GM12878 (cell line): ENCODE data around the gene CCDC102B. TPM values are rescaled to one million over a fixed set of nuclear protein-coding genes. Genes with fewer than 3 reads are reported as not detected.

ENCODE experiments used
- ATAC-seq: fragments of 200-7000 bp; cut with Tn5 transposase; 3 replicates; pipeline ENCODE4 v1.9.1; 2020; ENCODE audit warnings: mild to moderate bottlenecking, moderate library complexity
- BruUV-seq: library from RNA; stranded (reverse); fragments of 400-500 nt; replicated peaks from 2 replicates; lab custom pipeline; 2021; lab: Mats Ljungman, UMichigan
- CTCF ChIA-PET: fragments of 300-600 bp; sonication (Branson Sonifier 250); formaldehyde crosslinking; extraction: SDS; loops from one replicate; lab custom pipeline; 2021; ENCODE audit warnings: inconsistent platforms; lab: Yijun Ruan, JAX
- POLR2A ChIA-PET: fragments of 350-600 bp; formaldehyde crosslinking; extraction: SDS; loops from one replicate; lab custom pipeline; 2021; ENCODE audit warnings: inconsistent platforms; lab: Charles Lee
- RAD21 ChIA-PET: fragments of 300-600 bp; sonication (Branson Sonifier 250); formaldehyde crosslinking; loops from one replicate; lab custom pipeline; 2023; ENCODE audit warnings: antibody characterized with exemption; ENCODE audit not compliant: unreplicated experiment; lab: Charles Lee
- SMC1A ChIA-PET: fragments of 300-600 bp; sonication (Branson Sonifier 250); formaldehyde crosslinking; loops from one replicate; lab custom pipeline; 2023; ENCODE audit not compliant: unreplicated experiment, uncharacterized antibody; lab: Charles Lee
- DNase-seq: peaks from one replicate; pipeline ENCODE4 v3.0.0-alpha.2; 2011; ENCODE audit warnings: low read depth, low spot score
- FAIRE-seq: peaks from 3 replicates; lab custom pipeline; 2011; peaks lifted over from hg19 to GRCh38; lab: Jason Lieb, UNC
- H2AFZ ChIP-seq: 2 replicates; pipeline ENCODE4 v1.6.0; 2011; ENCODE audit warnings: low read depth, low read length, control low read depth; ENCODE audit not compliant: control insufficient read depth
- H3K27ac ChIP-seq: 2 replicates; pipeline ENCODE4 v1.5.1; 2011; ENCODE audit warnings: control low read depth; ENCODE audit not compliant: control insufficient read depth, insufficient read depth
- H3K27me3 ChIP-seq, 2 experiments: replicated peaks in 1 of 2; 2 replicates each; pipeline versions ENCODE4 v1.6.0 to v1.6.1; 2011; ENCODE audit warnings: low read length in 1 of 2; ENCODE audit not compliant: control insufficient read depth in 2 of 2, insufficient read depth in 2 of 2
- H3K36me3 ChIP-seq, 2 experiments: 2 replicates each; pipeline ENCODE4 v1.5.1; 2011; ENCODE audit warnings: low read length in 1 of 2; ENCODE audit not compliant: control insufficient read depth in 2 of 2, insufficient read depth in 2 of 2
- H3K4me1 ChIP-seq: 2 replicates; pipeline ENCODE4 v1.6.1; 2011; ENCODE audit warnings: mild to moderate bottlenecking, low read length, moderate library complexity, mixed read lengths; ENCODE audit not compliant: control insufficient read depth, insufficient read depth
- H3K4me2 ChIP-seq: 2 replicates; pipeline ENCODE4 v1.6.0; 2011; ENCODE audit warnings: control low read depth; ENCODE audit not compliant: control insufficient read depth, insufficient read depth
- H3K4me3 ChIP-seq: fragments of 200-600 bp; sonication (generic); 2 replicates; pipeline ENCODE4 v1.5.1; 2016
- H3K79me2 ChIP-seq: 2 replicates; pipeline ENCODE4 v1.6.0; 2011; ENCODE audit warnings: low read length; ENCODE audit not compliant: control insufficient read depth, insufficient read depth
- H3K9ac ChIP-seq: 2 replicates; pipeline ENCODE4 v1.8.0; 2011; ENCODE audit warnings: low read length, control low read depth, mixed read lengths; ENCODE audit not compliant: control insufficient read depth, insufficient read depth
- H3K9me3 ChIP-seq: replicated peaks from 3 replicates; pipeline ENCODE4 v1.5.1; 2011; ENCODE audit warnings: mild to moderate bottlenecking, low read length; ENCODE audit not compliant: control insufficient read depth, insufficient read depth
- H4K20me1 ChIP-seq: 2 replicates; pipeline ENCODE4 v1.6.0; 2011; ENCODE audit not compliant: control insufficient read depth, insufficient read depth
- BMI1 ChIP-seq: fragments of 450-650 bp; IDR thresholded peaks from 2 replicates; pipeline ENCODE4 v1.6.1; 2016; ENCODE audit warnings: mild to moderate bottlenecking, moderate library complexity, borderline replicate concordance
- CBX3 ChIP-seq: fragments of 200-600 bp; sonication (generic); IDR thresholded peaks from 2 replicates; pipeline ENCODE4 v1.6.1; 2016; ENCODE audit warnings: low read depth, borderline replicate concordance
- EZH2 ChIP-seq: IDR thresholded peaks from 2 replicates; pipeline ENCODE4 v1.6.1; 2012; ENCODE audit warnings: low read depth, mild to moderate bottlenecking, control low read depth, inconsistent platforms, low read length, borderline replicate concordance; ENCODE audit not compliant: control insufficient read depth
- HDAC6 ChIP-seq: fragments of 200-600 bp; sonication (generic); IDR thresholded peaks from one replicate; pipeline ENCODE4 v1.8.0; 2017; ENCODE audit warnings: antibody characterized with exemption; ENCODE audit not compliant: unreplicated experiment
- NR2C2 ChIP-seq: IDR thresholded peaks from 2 replicates; pipeline ENCODE4 v1.6.1; 2011; ENCODE audit warnings: borderline replicate concordance, low read depth; ENCODE audit not compliant: control insufficient read depth, insufficient read length
- RAD51 ChIP-seq: fragments of 450-650 bp; IDR thresholded peaks from 2 replicates; pipeline ENCODE4 v1.6.1; 2016; ENCODE audit warnings: moderate library complexity, mild to moderate bottlenecking, inconsistent platforms
- SMAD5 ChIP-seq: IDR thresholded peaks from 2 replicates; pipeline ENCODE4 v1.6.1; 2016; ENCODE audit warnings: antibody characterized with exemption, low read depth
- WGBS: methylation state at CpG from one replicate; pipeline ENCODE4 v1.1.6; 2016; ENCODE audit warnings: low lambda C conversion rate; ENCODE audit not compliant: insufficient replicate concordance, insufficient coverage; ENCODE audit errors: missing lambda C conversion rate; 5-methylcytosine and 5-hydroxymethylcytosine counted together
- in situ Hi-C: fragments of 300-500 bp; cut with MboI; formaldehyde crosslinking; loops from 9 replicates; pipeline ENCODE4 v1.14.3; 2018; ENCODE audit warnings: mixed read lengths
- intact Hi-C: fragments of 100-400 bp; cut with micrococcal nuclease; formaldehyde crosslinking; loops from one replicate; pipeline ENCODE4 v1.14.2; 2022; ENCODE audit not compliant: unreplicated experiment
- polyA plus RNA-seq, 11 experiments: library from polyadenylated mRNA; depleted of rRNA in 4 of 11; unstranded in 6 of 11; stranded (reverse) in 5 of 11; fragments of >200 nt; fragmentation: Nextera tagmentation in 4 of 11; fragmentation: Illumina TruSeq in 1 of 11; extraction: Ambion mirVana in 4 of 11; extraction: Trizol in 1 of 11; gene quantifications; 1 replicate in 1 of 11; 2 replicates in 10 of 11; pipeline versions ENCODE4 v1.2.1 to v1.2.3, GENCODE V29; 2011 to 2016; ENCODE audit warnings: inconsistent platforms in 2 of 11, missing spikeins in 2 of 11, low read depth in 1 of 11
- total RNA-seq, 4 experiments: library from RNA; depleted of rRNA in 3 of 4; stranded (reverse); fragments of >200 nt in 3 of 4; fragmentation: Illumina TruSeq in 1 of 4; extraction: Trizol in 1 of 4; gene quantifications; 2 replicates each; pipeline versions ENCODE4 v1.2.1 to v1.2.3, GENCODE V29; 2013 to 2021
- TF ChIP-seq, protein P1 (sequence below): IDR thresholded peaks from 2 replicates; pipeline ENCODE4 v1.6.1; 2011; ENCODE audit warnings: borderline replicate concordance, low read depth, mild to moderate bottlenecking, moderate library complexity, low read length; ENCODE audit not compliant: insufficient read depth, poor library complexity, severe bottlenecking

CCDC102B gene
- total and polyA plus RNA-seq, 10 of the 15 experiments (the other 5 are each of a cell fraction or from before 2014, with no cell fraction given): 2.7 to 4.7 (median 3.3) TPM

- Histone ChIP-seq H4K20me1 (no peaks in the 10 kb centered on the region), H3K27ac (no peak overlapping the region), H3K4me1 (no peaks in the 10 kb centered on the region), H3K9ac (no peak overlapping the region), H3K9me3 (no peaks in the 10 kb centered on the region), H3K27me3 (no peaks in the 10 kb centered on the region), H2AFZ (no peak overlapping the region), H3K4me2 (no peak overlapping the region), H3K36me3 (no peaks in the 10 kb centered on the region), H3K79me2 (no peaks in the 10 kb centered on the region), H3K4me3 (no peak overlapping the region)
- RAD21 ChIA-PET: no interaction called here
- in situ Hi-C loops: no loop called here
- POLR2A ChIA-PET: no interaction called here
- no peak for FAIRE-seq
- CTCF ChIA-PET: no interaction called here
- SMC1A ChIA-PET: no interaction called here
- intact Hi-C loops: no loop called here
- DNase-seq: no peak
- WGBS: 4% methylated on average over 1 of the region's 1 CpG
- BruUV-seq: no TSS peak
- TF ChIP-seq SMAD5 (no peak), CBX3 (no peak), HDAC6 (no peak), BMI1 (no peak), EZH2 (no peak), RAD51 (no peak), NR2C2 (no peak)
- TF ChIP-seq, protein P1, sequence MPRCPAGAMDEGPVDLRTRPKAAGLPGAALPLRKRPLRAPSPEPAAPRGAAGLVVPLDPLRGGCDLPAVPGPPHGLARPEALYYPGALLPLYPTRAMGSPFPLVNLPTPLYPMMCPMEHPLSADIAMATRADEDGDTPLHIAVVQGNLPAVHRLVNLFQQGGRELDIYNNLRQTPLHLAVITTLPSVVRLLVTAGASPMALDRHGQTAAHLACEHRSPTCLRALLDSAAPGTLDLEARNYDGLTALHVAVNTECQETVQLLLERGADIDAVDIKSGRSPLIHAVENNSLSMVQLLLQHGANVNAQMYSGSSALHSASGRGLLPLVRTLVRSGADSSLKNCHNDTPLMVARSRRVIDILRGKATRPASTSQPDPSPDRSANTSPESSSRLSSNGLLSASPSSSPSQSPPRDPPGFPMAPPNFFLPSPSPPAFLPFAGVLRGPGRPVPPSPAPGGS: no peak
- ATAC-seq: no peak
Measured at GRCh38 chr18:69022426-69022825, 224.5 kb downstream of the CCDC102B start.
